Activated CD8-positive, alpha-beta T cell treated with anti-CD3 and anti-CD28 coated beads for 36 hours (primary cell): ENCODE measurements around the gene AP1B1. TPM values are rescaled to one million over a fixed set of nuclear protein-coding genes. Genes with fewer than 3 reads are reported as not detected.

Source experiments
- ATAC-seq: fragments of 200-7000 bp; cut with Tn5 transposase; one replicate; pipeline ENCODE4 v1.10.0; 2021; ENCODE audit warnings: mild to moderate bottlenecking, moderate library complexity
- CTCF ChIA-PET: fragments of 350-600 bp; sonication (Branson Sonifier 250); formaldehyde crosslinking; loops from one replicate; lab custom pipeline; 2021; ENCODE audit warnings: antibody characterized with exemption; lab: Charles Lee
- POLR2A ChIA-PET: fragments of 350-600 bp; sonication (Branson Sonifier 250); formaldehyde crosslinking; loops from one replicate; lab custom pipeline; 2021; ENCODE audit warnings: antibody characterized with exemption; lab: Charles Lee
- DNase-seq: peaks from one replicate; pipeline ENCODE4 v3.0.0-alpha.2; 2020
- H3K27ac Mint-ChIP-seq: one replicate; pipeline ENCODE4 v1.8.0; 2021; ENCODE audit warnings: mild to moderate bottlenecking, mixed read lengths
- H3K27me3 Mint-ChIP-seq: one replicate; pipeline ENCODE4 v1.8.0; 2021; ENCODE audit warnings: mixed read lengths
- H3K36me3 Mint-ChIP-seq: one replicate; pipeline ENCODE4 v1.8.0; 2021; ENCODE audit warnings: low read depth, mixed read lengths
- H3K4me1 Mint-ChIP-seq: one replicate; pipeline ENCODE4 v1.8.0; 2021; ENCODE audit warnings: low read depth, mixed read lengths
- H3K4me3 Mint-ChIP-seq: one replicate; pipeline ENCODE4 v1.8.0; 2021; ENCODE audit warnings: mild to moderate bottlenecking, moderate library complexity, mixed read lengths
- H3K9me3 Mint-ChIP-seq: one replicate; pipeline ENCODE4 v1.8.0; 2021; ENCODE audit warnings: mixed read lengths
- intact Hi-C: fragments of 100-400 bp; cut with micrococcal nuclease; formaldehyde crosslinking; loops from one replicate; pipeline ENCODE4 v1.10.0; 2022
- total RNA-seq, 2 experiments: library from RNA; stranded (reverse); gene quantifications; one replicate each; pipeline ENCODE4 v1.2.3, GENCODE V29; 2021
- TF ChIP-seq, protein P1 (sequence below): fragments of 200-600 bp; IDR thresholded peaks from one replicate; pipeline ENCODE4 v1.8.0; 2022; ENCODE audit warnings: antibody characterized with exemption, mild to moderate bottlenecking

The AP1B1 gene
- total RNA-seq, 2 experiments from 2014 or later, result 57.5 to 59.0 TPM

DNA sequence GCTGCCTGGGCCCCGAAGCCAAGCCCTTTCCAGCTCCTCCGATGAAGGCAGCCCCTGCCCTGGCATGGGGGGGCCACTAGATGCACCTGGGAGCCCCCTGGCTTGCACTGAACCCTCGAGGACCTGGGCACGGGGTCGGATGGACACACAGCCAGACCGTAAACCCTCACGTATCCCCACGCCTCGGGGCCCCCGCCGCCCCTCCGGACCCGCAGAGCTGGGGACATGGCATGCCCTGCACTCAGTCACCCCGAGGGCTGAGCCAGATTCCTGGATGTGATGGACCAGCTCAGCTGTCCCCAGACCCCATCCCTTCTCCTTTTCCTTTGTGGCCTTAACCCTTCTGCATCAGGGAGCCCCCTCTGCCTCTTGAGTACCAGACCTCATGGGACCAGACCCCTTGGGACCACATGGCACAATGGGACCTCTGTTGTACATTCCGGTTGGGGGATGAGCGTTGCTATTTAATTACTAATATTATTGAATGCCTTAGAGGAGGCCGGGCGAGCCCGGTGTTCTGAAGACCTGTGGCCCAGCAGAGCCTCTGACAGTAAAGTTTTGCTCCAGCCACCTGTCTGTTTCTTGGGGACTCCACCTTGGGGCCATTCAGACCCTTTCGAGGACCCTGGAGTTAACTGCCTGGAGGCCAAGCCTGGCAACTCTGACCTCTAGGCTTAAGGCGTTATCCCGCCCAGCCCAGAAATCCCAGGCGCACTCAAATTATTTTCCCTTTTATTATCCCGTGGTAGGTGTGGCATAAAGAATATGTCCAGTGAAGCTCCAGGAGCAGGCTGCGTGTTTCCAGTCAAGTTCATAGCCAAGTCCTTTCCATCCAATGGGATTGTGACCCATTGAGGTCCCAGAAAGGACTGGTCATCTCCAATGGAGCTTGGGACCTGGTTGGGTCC is 75.9 kb downstream of the AP1B1 start:
- TF ChIP-seq, protein P1, sequence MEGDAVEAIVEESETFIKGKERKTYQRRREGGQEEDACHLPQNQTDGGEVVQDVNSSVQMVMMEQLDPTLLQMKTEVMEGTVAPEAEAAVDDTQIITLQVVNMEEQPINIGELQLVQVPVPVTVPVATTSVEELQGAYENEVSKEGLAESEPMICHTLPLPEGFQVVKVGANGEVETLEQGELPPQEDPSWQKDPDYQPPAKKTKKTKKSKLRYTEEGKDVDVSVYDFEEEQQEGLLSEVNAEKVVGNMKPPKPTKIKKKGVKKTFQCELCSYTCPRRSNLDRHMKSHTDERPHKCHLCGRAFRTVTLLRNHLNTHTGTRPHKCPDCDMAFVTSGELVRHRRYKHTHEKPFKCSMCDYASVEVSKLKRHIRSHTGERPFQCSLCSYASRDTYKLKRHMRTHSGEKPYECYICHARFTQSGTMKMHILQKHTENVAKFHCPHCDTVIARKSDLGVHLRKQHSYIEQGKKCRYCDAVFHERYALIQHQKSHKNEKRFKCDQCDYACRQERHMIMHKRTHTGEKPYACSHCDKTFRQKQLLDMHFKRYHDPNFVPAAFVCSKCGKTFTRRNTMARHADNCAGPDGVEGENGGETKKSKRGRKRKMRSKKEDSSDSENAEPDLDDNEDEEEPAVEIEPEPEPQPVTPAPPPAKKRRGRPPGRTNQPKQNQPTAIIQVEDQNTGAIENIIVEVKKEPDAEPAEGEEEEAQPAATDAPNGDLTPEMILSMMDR, result no peak
- Mint-ChIP-seq H3K4me3 (no peak overlapping the region), H3K9me3 (no peaks in the 10 kb centered on the region), H3K27ac (no peak overlapping the region), H3K36me3 (no peaks in the 10 kb centered on the region), H3K4me1 (peaks cover 41% of the 10 kb centered on the region), H3K27me3 (peaks cover 45% of the 10 kb centered on the region)
- DNase-seq (no peak), ATAC-seq (no peak)
- intact Hi-C loops, result no loop called here
- CTCF ChIA-PET, result interaction anchor here (0.6 to 2.4 kb wide), 12 partner anchors 9 to 198 kb away, joined by 3 to 25 read pairs (median 4); partner anchors contain the start of gene AP1B1
- POLR2A ChIA-PET, result interaction anchor here (0.8 to 1.6 kb wide), 2 partner anchors 10 kb away, joined by 3 to 4 read pairs; no protein-coding TSS in a partner anchor

DNA sequence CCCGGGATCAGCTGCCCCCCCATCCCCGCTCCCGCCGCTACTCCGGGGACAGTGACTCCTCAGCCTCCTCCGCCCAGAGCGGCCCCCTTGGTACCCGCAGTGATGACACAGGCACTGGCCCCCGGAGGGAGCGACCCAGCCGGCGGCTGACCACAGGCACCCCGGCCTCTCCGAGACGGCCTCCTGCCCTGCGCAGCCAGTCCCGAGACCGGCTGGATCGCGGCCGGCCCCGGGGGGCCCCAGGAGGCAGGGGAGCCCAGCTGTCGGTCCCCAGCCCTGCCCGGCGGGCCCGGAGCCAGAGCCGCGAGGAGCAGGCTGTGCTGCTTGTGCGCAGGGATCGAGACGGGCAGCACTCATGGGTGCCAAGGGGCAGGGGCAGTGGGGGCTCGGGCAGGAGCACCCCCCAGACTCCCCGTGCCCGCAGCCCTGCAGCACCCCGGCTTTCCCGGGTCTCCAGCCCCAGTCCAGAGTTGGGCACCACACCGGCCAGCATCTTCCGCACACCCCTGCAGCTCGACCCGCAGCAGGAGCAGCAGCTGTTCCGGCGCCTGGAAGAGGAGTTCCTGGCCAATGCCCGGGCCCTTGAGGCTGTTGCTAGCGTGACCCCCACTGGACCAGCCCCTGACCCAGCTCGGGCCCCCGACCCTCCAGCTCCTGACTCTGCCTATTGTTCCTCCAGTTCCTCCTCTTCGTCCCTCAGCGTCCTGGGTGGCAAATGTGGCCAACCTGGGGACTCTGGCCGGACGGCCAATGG is 76.7 kb downstream of the AP1B1 start:
- H3K36me3 Mint-ChIP-seq, result no peaks in the 10 kb centered on the region
- ATAC-seq, result no peak
- H3K4me3 Mint-ChIP-seq, result no peak overlapping the region
- H3K4me1 Mint-ChIP-seq, result peaks cover 43% of the 10 kb centered on the region
- intact Hi-C loops, result no loop called here
- CTCF ChIA-PET, result interaction anchor here (1.2 kb wide), 1 partner anchor 19 kb away, joined by 3 read pairs; no protein-coding TSS in a partner anchor
- TF ChIP-seq, protein P1, result no peak
- H3K27me3 Mint-ChIP-seq, result peaks cover 43% of the 10 kb centered on the region
- POLR2A ChIA-PET, result interaction anchor here (0.7 to 1.6 kb wide), 2 partner anchors 9 kb away, joined by 3 to 4 read pairs; no protein-coding TSS in a partner anchor
- H3K9me3 Mint-ChIP-seq, result no peaks in the 10 kb centered on the region
- no peak for DNase-seq
- H3K27ac Mint-ChIP-seq, result no peak overlapping the region

DNA sequence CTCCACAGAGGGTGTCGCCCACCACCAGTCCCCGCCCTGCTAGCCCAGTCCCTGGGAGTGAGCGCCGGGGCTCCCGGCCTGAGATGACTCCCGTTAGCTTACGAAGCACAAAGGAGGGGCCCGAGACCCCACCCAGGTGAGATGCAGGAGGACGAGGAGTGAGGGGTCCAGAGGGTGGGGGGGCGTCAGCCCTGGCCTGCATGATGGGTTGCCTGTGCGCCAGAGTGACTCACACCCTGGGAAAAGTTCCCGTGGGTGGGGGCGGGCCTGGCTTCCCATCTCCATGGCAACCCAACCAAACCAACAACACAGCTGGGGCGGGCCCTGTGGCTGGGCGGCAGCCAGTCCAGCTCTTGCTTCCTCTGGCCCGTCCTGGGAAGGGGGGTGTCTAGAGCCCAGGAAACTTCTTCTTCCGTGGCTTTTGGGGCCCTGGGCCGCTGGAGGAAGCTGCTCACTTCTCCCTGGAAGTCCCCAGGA is 77.5 kb downstream of the AP1B1 start:
- intact Hi-C loops, result no loop called here
- H3K27me3 Mint-ChIP-seq, result peaks cover 41% of the 10 kb centered on the region
- H3K27ac Mint-ChIP-seq, result no peak overlapping the region
- ChIA-PET CTCF (no interaction called here), POLR2A (interaction anchor here (0.7 to 1.6 kb wide), 4 partner anchors 9 to 44 kb away, joined by 3 to 4 read pairs (median 3); partner anchors contain the start of gene RHBDD3)
- peaks cover 48% of the 10 kb centered on the region for H3K4me1 Mint-ChIP-seq
- peak; percentile 53 for ATAC-seq
- no peaks in the 10 kb centered on the region for H3K9me3 Mint-ChIP-seq
- H3K4me3 Mint-ChIP-seq, result no peak overlapping the region
- DNase-seq, result peak; percentile 84
- TF ChIP-seq, protein P1, result no peak
- no peaks in the 10 kb centered on the region for H3K36me3 Mint-ChIP-seq

DNA sequence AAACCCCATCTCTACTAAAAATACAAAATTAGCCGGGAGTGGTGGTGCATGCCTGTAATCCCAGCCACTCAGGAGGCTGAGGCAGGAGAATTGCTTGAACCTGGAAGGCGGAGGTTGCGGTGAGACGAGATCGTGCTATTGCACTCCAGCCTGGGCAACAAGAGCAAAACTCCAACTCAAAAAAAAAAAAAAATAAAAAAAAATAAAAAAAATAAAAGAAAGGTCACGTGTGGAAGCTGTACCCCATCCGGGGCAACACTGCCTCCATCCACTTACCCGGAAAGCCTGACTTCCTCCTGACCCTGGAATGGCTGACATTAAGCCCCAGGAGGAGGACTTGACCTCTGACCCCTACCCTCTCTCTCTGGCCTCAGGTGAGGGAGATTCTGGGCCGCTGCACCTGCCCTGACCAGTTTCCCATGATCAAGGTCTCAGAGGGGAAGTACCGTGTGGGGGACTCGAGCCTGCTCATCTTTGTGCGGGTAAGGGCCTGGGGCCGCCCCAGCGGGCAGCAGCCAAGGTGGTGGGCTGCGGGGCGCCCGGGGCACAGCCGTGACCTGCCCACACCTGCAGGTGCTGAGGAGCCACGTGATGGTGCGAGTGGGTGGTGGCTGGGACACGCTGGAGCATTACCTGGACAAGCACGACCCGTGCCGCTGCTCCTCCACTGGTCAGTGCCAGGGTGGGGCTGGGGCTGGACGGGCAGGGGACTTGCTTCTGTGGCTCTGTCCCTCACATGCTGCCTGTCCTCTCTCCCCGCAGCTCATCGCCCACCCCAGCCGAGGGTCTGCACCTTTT is 78.1 kb downstream of the AP1B1 start:
- TF ChIP-seq, protein P1, result no peak
- ATAC-seq (no peak), DNase-seq (no peak)
- Mint-ChIP-seq H3K27ac (no peak overlapping the region), H3K4me3 (no peak overlapping the region), H3K27me3 (peaks cover 44% of the 10 kb centered on the region), H3K4me1 (peaks cover 49% of the 10 kb centered on the region), H3K9me3 (no peaks in the 10 kb centered on the region), H3K36me3 (no peaks in the 10 kb centered on the region)
- ChIA-PET POLR2A (interaction anchor here (1.0 to 1.6 kb wide), 3 partner anchors 8 to 43 kb away, joined by 3 to 4 read pairs (median 3); partner anchors contain the start of gene RHBDD3), CTCF (no interaction called here)
- intact Hi-C loops, result no loop called here
